GM12891 (cell line): ENCODE data around the gene ASTN2.

Experiments
- PAX5 ChIP-seq: IDR thresholded peaks from 2 replicates; pipeline ENCODE4 v1.6.1; 2011; ENCODE audit warnings: low read length, moderate library complexity, mild to moderate bottlenecking; ENCODE audit not compliant: insufficient read depth, severe bottlenecking
- POLR2A ChIP-seq: IDR thresholded peaks from 2 replicates; pipeline ENCODE4 v1.6.1; 2011; ENCODE audit warnings: low read depth, low read length, control low read depth
- POLR2AphosphoS5 ChIP-seq: IDR thresholded peaks from 2 replicates; pipeline ENCODE4 v1.6.1; 2011; ENCODE audit warnings: low read depth, low read length, control low read depth
- SPI1 ChIP-seq: IDR thresholded peaks from 2 replicates; pipeline ENCODE4 v1.6.1; 2011; ENCODE audit warnings: low read depth, low read length, control low read depth
- TAF1 ChIP-seq: IDR thresholded peaks from 2 replicates; pipeline ENCODE4 v1.6.1; 2011; ENCODE audit warnings: low read depth, low read length, control low read depth

- no peak for TF ChIP-seq POLR2A
- no peak for TF ChIP-seq POLR2AphosphoS5
- TF ChIP-seq SPI1 = no peak
- no peak for TF ChIP-seq PAX5
- no peak for TF ChIP-seq TAF1
Observed at GRCh38 chr9:116569111-116569510, 845.7 kb downstream of the ASTN2 start.
